K562 (cell line): ENCODE data around the gene DYNC2I2.

Experiments
- CTCF ChIP-seq, 3 experiments: IDR thresholded peaks in 2 of 3; conservative IDR thresholded peaks in 1 of 3; 2 replicates each; pipeline ENCODE4 v1.5.1; 2011 to 2012; ENCODE audit warnings: low read length in 3 of 3, mild to moderate bottlenecking in 3 of 3, control low read depth in 2 of 3, improper control_type of control experiment in 1 of 3, inconsistent platforms in 1 of 3, low read depth in 1 of 3, mixed read lengths in 1 of 3, moderate library complexity in 1 of 3; ENCODE audit not compliant: insufficient read depth in 2 of 3
- E2F3 ChIP-seq: fragments of 250-450 bp; sonication (Bioruptor Pico); IDR thresholded peaks from 2 replicates; pipeline ENCODE4 v1.4.0; 2020; ENCODE audit warnings: mild to moderate bottlenecking
- EP300 ChIP-seq: IDR thresholded peaks from 2 replicates; pipeline ENCODE4 v1.6.1; 2012; ENCODE audit warnings: low read length, improper control_type of control experiment
- EZH2 ChIP-seq: IDR thresholded peaks from 2 replicates; pipeline ENCODE4 v1.6.1; 2012; ENCODE audit warnings: low read depth, mild to moderate bottlenecking, inconsistent platforms, low read length, borderline replicate concordance
- MYC ChIP-seq, 2 experiments: fragments of 250-450 bp in 1 of 2; sonication (Bioruptor Pico) in 1 of 2; IDR thresholded peaks; 2 replicates each; pipeline versions ENCODE4 v1.5.1 to v1.6.1; 2012 to 2021; ENCODE audit warnings: low read depth in 2 of 2, borderline replicate concordance in 1 of 2, improper control_type of control experiment in 1 of 2, low read length in 1 of 2, mild to moderate bottlenecking in 1 of 2, moderate library complexity in 1 of 2
- MYNN ChIP-seq, 2 experiments: sonication (generic); formaldehyde crosslinking in 1 of 2; IDR thresholded peaks; 2 replicates each; pipeline versions ENCODE4 v1.5.0 to v1.6.1; 2016 to 2020; ENCODE audit warnings: antibody characterized with exemption in 1 of 2, missing genetic modification reagents in 1 of 2
- PRDM10 ChIP-seq: fragments of 450-650 bp; IDR thresholded peaks from 2 replicates; pipeline ENCODE4 v1.6.1; 2018; ENCODE audit not compliant: partially characterized antibody
- SMAD4 ChIP-seq: fragments of 250-450 bp; sonication (Bioruptor Pico); conservative IDR thresholded peaks from 2 replicates; pipeline ENCODE4 v1.8.0; 2021; ENCODE audit warnings: inconsistent platforms, mild to moderate bottlenecking, moderate library complexity
- YBX1 ChIP-seq: fragments of 450-650 bp; IDR thresholded peaks from 2 replicates; pipeline ENCODE4 v1.7.1; 2016; ENCODE audit warnings: mild to moderate bottlenecking
- ZNF133 ChIP-seq: fragments of 250-450 bp; sonication (Bioruptor Pico); IDR thresholded peaks from 2 replicates; pipeline ENCODE4 v1.4.0; 2020; ENCODE audit warnings: mild to moderate bottlenecking

GRCh38 chr9:128600099-128600498 is 56.5 kb downstream of the DYNC2I2 start:
- TF ChIP-seq EP300 (no peak), EZH2 (no peak), CTCF (IDR thresholded peaks at IDR 0.05 in 2 of 3, conservative IDR thresholded peaks at IDR 0.05 in 1 of 3; ENCODE audit: insufficient read depth in 2 of 3, low read depth in 1 of 3, low read length in 3 of 3) (no peak), E2F3 (CRISPR knock-in tag) (no peak), PRDM10 (no peak), ZNF133 (CRISPR knock-in tag) (no peak), YBX1 (no peak), MYC (IDR thresholded peaks at IDR 0.05; ENCODE audit: low read depth, low read length) (no peak), MYC (CRISPR knock-in tag; IDR thresholded peaks at IDR 0.05; ENCODE audit: borderline replicate concordance, low read depth) (no peak), SMAD4 (CRISPR knock-in tag) (no peak), MYNN (IDR thresholded peaks at IDR 0.05) (no peak), MYNN (CRISPR knock-in tag; IDR thresholded peaks at IDR 0.05) (no peak)
